ENCODE measurements around the gene CLPTM1.
"Not testable (repeated sequence)": the region's sequence is repeated elsewhere in the genome, so short reads cannot be mapped to it uniquely, and the experiment has no call there.

The CLPTM1 gene

GRCh38 chr19:44942067-44942571 lies 13.1 kb upstream of the CLPTM1 start, which contains the start of gene APOC4:
Gene APOC4, plus strand, starts transcription at chr19:44942237. Its CDS starts 41 bp downstream, at chr19:44942278.
- no peak for DNase-seq

DNA sequence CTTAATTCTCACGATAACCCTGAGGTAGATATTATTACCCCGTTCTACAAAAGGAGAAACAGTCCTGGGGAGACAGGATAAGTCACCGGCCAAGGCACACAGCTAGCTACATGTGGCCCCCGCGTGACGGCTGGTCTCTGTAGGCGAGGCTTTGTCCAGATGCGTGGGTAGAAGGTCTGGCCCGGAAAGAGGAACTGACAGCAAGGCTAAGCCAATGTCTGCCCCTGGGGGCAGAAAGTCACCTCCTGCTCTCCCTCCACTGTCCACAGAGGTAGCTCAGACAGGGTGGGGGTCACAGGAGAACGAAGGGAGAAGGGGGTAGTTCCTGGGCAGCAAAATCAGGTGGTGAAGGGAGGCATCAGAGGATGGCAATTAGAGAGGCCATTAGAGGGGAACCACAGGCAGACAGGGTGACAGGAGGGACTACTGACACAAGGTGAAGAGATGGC lies 11.4 kb upstream of the CLPTM1 start:
- peak; percentile 97 to 98 (median 97) for DNase-seq

- DNase-seq, result peak in 2 of 3 donors; percentile 20 to 38
Measured at GRCh38 chr19:44947041-44947581, 8.1 kb upstream of the CLPTM1 start.

- no peak for DNase-seq
Measured at GRCh38 chr19:44948237-44948636, 6.9 kb upstream of the CLPTM1 start.

GRCh38 chr19:44948763-44949374 lies 6.3 kb upstream of the CLPTM1 start:
- DNase-seq, result no peak

GRCh38 chr19:44949550-44949949 lies 5.6 kb upstream of the CLPTM1 start:
- no peak for DNase-seq

DNA sequence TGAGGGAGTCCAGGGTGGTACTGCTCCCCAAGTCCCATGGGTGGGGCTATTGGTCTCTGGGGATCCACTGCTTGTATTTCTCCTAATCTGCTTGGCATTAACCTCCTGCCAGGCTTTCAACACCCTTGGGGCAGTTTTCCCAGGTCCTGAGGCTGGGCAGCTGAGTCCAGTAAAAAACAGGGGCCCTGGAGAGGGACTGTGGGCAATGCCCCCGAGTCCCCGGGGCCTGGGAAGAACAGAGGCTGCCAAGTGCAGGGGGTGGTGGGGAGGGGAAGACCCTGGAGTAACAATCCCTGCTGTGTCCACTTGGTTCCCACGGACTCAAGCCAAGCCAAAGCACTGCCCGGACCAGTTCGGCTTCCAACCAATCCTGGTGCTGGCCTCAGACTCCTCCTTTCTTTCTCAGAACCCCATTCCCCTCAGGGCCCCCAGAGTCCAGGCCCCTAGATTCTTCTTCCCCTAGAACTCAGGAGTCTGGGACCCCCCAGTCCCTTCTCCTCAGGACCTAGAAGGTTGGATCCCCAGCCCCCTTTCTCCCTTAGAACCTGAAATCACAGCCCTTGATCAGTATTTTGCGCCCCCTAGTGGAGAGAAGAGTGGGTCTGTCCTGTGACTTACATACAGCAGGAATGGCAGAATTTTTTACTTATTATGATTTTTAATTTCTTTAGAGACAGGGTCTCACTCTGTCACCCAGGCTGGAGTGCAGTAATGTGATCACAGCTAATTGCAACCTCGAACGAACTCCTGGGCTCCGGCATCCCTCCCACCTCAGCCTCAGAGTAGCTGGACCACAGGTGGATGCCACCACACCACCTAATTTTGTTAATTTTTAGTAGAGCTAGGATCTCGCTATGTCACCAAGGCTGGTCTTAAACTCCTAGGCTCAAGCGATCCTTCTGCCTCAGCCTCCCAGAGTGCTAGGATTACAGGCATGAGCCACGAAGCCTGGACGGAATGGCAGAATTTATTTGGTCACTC lies 3.7 kb upstream of the CLPTM1 start:
- peak; percentile 89 to 94 (median 91) for DNase-seq

DNA sequence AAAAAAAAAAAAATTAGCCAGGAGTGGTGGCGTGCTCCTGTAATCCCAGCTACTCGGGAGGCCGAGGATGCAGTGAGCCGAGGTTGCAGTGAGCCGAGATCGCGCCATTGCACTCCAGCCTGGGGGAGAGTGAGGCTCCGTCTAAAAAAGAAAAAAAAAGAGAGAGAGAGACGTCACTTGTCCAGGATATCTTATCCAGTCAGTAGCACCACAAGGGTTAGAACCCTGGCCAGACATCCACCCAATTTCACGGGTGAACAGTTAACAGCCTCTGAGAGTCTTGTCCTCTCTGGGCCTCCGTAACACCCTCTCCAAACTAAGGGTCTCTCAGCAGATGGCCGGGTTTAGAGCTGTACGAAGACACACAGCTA lies 917 bp upstream of the CLPTM1 start:
- no peak for DNase-seq

DNA sequence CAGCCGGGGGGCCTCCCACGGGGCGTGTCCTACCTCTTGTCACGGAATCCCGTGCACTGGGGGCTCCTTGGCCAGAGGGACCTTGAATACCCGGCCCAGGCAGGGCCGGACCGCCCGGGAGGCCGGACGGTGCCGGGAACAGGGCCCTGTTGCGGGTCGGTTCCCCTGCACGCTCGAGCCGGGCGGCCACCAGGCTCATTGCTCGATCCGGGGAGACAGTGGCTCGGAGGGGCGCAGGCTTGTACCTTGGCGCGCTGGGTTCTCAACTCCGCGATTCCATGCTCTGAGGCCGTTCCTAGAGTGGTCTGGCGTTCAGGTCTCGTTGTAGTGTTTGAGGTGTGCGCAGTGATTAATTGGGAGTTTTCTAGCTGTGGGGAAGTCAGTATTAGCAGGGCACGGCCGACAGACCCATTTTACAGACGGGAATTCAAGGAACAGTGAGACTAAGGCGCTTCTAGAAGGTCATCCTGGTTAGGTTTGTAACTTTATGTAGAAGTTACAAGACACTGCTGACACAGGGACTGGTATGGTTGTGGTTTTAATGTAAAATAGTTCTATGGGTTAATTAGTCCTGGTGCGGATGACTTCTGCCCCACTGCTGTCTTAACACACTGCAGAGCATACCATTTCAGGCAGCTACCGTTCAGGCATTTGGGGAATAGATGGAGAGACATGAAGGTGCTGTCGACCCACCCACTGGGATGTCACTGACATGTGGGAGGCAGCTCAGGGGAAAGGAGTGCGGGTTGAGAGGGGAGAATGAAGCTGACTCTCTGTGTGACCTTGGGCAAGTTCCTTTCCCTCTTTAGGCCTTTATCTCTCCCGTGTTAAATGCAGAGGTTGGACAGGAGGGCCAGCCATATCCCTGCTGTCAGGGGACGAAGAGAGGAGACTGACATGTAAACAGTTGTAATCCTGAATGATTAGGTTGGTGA lies 592 bp downstream of the CLPTM1 start:
- peak in 2 of 3 donors; percentile 15 to 34 for DNase-seq

- DNase-seq, result no peak
Measured at GRCh38 chr19:44957526-44957925, 2.3 kb downstream of the CLPTM1 start.

DNA sequence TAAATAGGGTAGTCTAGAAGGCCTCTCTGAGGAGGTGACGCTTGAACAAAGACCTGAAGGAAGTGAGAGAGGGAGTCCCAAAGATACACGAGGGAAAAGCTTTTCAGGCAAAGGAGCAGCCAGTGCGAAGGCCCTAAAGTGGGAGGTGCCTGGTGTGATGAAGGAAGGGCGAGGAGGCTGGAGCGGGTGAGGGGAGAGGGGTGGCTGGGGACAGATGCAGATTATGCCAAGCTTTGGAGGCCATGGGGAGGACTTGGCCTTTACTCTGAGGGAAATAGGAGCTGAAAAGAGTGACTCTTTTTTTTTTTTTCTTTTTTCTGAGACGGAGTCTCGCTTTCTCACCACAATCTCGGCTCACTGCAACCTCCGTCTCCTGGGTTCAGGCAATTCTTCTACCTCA lies 2.9 kb downstream of the CLPTM1 start:
- no peak for DNase-seq

DNA sequence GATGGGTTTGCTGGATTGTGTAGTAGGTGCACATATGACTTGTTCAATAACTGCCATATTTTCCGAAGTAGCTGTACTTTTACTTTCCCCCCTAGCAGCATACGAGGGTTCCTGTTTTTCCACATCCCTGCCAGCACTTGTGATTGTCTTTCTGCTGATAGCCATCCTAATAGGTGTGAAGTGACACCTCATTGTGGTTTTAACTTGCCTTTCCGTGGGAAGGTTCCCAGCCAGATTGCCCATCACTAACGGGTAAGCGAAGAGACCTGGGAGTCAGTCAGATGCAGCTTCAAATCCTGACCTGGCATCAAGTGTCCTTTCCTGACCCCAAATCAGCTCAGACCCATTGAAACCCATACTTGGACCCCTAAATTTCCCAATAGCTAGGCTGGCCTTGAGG lies 4.5 kb downstream of the CLPTM1 start:
- DNase-seq, result no peak

DNA sequence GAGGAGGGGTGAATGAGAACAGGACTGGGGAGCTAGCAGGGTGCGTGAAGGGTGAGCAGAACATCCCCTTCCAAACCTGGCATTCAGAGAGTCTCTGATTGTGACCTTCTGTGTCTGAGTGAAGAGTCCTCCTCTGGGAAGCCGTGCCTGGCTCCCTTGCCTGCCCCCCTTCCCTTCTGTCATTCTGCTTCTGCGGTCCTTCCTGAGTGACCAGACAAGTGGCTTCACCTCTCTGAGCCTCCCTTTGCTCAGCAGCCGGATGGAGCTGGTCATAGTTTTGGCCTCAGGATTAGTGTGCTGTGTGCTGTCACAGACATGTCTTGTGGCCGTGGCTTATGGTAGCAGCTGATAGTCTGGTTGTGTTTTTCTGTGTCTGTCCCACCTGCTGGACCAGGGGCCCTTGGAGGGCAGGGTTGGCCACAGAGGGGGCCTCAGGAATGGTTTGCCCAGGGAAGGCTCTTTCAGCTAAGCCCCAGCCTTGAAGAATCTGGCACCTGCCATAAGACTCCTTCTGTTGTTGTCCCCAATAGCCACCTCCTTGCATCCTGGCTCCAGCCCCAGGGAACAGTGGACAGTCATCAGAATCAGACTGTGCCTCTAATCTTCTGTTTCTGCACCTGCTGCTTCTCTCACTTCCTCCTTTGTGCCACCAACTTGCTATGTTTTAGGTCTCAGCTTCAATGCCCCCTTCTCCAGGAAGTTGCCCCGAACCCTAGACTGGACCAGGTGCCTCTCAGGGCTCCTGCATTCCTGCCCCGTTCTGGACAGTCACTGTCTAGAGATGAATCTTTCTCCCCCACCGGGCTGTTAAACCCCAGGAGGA lies 5.9 kb downstream of the CLPTM1 start:
- no peak for DNase-seq

DNA sequence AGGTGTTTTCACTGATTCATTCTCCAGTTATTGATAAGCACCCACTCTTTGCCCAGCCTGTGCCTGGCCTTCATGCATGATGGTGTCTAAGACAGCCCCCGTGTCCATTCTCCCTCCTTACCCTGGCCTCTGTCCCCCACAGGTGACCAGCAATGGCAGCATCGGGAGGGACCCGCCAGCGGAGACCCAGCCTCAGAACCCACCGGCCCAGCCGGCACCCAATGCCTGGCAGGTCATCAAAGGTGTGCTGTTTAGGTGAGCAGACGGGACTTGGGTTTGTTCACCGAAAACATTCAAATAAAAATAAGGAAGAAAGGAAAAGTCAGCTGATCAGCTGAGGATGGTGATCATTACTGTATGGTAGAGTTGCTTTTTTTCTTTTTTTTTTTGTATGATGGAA lies 6.6 kb downstream of the CLPTM1 start:
- DNase-seq, result no peak

DNA sequence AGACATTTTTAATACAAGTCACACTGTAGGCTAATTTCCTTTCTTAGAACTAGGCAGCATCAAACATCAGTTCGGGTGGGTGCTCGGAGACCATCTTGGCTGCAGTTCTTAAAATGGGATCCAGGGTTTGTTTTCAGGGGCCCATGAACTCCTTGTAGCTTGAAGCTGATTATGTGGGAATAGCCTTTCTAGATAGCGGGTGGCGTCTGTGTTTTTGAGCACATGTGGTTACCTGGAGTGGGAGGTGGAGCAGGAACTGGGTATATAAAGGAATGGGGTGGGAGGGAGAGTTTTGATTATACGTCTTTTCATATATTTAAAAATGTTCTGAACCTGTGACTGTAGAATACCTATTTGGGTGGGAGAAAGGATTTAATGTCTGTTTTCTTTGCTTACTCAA lies 12.9 kb downstream of the CLPTM1 start:
- DNase-seq, result no peak

GRCh38 chr19:44968670-44969069 lies 13.5 kb downstream of the CLPTM1 start:
- no peak for DNase-seq

GRCh38 chr19:44969437-44969836 lies 14.3 kb downstream of the CLPTM1 start:
- no peak for DNase-seq

- DNase-seq, result not testable (repeated sequence)
Measured at GRCh38 chr19:44971451-44971850, 16.3 kb downstream of the CLPTM1 start.

DNA sequence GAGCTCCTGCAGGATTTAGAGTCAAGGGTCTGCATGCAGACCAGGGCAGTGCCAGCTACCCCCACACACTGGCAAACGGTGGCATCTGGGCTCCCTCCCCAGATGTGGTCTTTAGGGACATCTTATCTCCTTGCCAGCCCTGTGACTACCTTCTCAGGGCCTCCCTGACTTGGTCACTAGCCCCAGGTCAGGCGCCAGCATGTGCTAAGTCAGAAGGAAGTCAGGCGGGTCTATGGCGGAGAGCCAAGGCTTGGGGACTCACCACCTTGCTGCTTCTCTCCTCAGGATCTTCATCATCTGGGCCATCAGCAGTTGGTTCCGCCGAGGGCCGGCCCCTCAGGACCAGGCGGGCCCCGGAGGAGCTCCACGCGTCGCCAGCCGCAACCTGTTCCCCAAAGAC lies 17.6 kb downstream of the CLPTM1 start:
- no peak for DNase-seq

DNA sequence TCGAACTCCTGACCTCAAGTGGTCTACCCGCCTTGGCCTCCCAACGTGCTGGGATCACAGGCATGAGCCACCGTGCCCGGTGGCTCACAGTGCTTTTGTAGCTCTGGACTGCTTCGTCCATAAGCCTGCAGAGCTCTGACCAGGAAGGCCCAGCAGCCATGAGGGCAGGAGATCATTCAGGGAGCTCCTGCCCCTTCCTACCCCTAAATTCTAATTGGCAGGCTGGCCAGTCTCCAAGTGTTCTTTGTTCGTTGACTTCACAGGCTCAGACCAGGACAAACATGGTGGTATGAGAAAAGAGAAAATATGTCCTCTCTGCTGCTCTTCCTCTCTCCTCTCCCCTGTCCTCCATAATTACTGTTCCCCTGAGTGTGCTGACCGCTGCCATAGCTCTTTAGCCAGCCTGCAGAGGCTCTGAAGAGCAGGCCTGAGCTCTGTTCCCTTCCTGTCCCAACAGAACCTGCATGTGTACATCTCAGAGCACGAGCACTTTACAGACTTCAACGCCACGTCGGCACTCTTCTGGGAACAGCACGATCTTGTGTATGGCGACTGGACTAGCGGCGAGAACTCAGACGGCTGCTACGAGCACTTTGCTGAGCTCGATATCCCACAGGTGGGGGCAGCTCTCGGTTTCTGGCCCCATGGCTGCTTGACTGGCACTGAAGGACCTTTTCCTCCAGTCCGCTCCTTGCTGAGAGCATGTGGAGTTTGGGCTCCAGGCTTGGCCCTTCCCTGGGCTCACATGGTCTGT lies 19.0 kb downstream of the CLPTM1 start:
- no peak for DNase-seq

- DNase-seq, result peak; percentile 73 to 87 (median 75)
Measured at GRCh38 chr19:44974857-44975256, 19.7 kb downstream of the CLPTM1 start.

Data from suppressor macrophage treated with lipopolysaccharide for 1 hour (primary cell).